Cerebellar cortex (tissue), 1 donor: Measurements from ENCODE around the gene OAF.
"Not testable (repeated sequence)": the region's sequence is repeated elsewhere in the genome, so short reads cannot be mapped to it uniquely, and the experiment has no call there.

Source experiments
- DNase-seq: peaks from one replicate; pipeline ENCODE4 v3.0.0-alpha.2; 2015; ENCODE audit warnings: low spot score

Gene OAF

GRCh38 chr11:120243221-120243620, 32.4 kb downstream of the OAF start:
- no peak for DNase-seq

DNA sequence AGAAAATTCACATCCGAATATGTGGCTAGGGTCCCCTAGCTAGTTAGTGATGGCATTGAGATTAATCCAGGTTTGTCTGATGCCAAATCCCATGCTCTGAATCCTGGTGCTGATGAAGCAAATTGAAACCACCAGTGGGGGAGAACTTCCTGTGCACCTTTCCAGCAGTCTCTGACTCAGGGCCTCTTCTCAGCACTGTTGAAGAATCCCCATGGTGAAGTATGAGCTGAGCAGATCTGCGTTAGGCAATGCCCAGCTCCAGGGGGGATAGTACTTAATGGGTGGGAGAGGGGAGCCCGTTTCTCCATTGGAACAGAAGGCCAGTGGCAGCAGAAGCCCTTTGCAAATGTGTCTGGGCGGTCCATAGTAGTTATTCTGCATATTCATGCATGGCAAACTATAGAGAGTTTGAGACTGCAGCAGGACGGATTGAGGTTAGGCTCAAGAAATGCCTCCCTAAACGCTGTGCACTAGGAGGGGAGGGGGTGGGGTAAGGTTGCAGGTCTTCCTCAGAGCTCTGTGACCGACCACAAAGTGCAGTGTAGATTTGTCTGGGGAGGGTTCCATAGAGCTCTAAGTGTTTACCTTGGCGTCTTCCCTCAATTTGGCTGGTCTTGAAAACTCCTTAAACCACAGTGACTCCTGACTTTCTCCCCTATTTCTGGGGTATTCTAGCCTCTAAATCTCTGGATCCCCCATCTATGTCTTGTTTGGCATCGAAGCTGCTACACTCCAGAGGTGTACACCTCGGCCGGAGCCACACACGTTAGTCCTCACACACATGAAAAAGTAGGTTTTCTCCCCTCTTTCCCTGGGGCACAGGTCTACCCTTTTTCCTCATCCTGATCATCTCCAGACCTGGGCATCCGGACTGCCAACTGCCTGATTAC, 33.9 kb downstream of the OAF start:
- DNase-seq: no peak

DNA sequence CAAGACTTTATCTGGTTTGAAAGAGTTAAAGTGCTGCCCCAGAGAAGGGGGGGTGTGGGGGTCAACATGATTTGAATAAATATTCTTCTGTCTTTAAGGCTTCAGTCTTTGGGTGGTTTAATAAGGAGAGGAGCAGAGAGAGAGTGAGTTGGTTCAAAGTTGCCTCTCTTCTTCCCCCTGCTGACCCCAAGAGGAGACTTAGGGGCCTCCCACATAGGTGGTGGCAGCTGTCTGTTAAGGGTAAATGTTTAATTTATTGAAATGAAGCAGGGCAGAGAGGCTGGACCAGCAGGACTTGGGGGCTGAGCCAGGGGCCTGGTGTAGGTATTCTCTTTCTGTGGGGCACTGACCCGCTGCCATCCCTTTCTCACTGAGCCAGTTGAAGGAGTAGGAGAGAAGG, 34.6 kb downstream of the OAF start:
- DNase-seq: no peak

- no peak for DNase-seq
Measured at GRCh38 chr11:120248551-120249278, 37.9 kb downstream of the OAF start.

- DNase-seq: no peak
Measured at GRCh38 chr11:120249279-120250262, 38.7 kb downstream of the OAF start.

GRCh38 chr11:120253377-120253776, 42.5 kb downstream of the OAF start:
- DNase-seq: not testable (repeated sequence)

GRCh38 chr11:120254788-120255518, 44.1 kb downstream of the OAF start:
- no peak for DNase-seq

GRCh38 chr11:120255519-120255866, 44.7 kb downstream of the OAF start:
- no peak for DNase-seq

DNA sequence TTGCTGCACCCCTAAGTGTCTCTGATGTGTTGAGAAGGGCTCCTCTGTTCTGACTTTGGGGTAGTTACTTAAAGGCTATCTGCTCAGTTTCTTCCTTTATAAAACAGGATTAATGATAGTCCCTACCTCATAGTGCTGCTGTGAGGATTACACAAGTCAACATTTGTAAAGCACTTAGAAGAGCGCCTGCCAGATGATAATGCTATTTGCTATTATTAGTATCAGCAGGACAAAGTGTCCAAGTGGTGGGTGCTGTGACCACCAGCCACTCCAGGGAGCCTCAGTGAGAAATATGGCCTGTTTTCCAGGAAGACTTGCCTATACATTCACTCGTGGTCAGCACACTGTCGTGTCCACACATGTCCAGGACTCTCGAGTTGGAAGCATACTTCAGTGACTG, 45.3 kb downstream of the OAF start:
- DNase-seq: no peak

GRCh38 chr11:120256779-120257178, 45.9 kb downstream of the OAF start:
- no peak for DNase-seq

DNA sequence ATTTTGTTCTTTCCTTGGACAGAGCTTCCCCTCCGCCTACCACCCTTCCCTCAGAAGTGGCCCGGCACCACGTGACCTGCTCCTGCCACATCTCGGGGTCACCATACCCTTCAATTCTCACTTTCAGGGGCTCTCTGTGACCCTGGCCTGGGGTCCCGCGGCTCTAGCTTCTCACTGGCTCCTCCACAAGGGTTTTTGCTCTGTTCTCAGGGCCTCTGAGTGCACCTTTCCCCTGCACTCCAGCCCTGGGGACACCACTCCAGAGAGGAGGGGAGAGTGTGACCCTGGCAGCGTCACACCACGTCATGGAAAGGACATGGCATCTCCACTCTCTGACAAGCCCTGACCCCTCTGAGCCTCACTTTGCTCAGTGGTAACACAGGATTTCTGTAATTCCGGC, 46.5 kb downstream of the OAF start:
- DNase-seq: no peak

- DNase-seq: no peak
Measured at GRCh38 chr11:120258661-120259060, 47.8 kb downstream of the OAF start.

- no peak for DNase-seq
Measured at GRCh38 chr11:120259241-120259640, 48.4 kb downstream of the OAF start.

DNA sequence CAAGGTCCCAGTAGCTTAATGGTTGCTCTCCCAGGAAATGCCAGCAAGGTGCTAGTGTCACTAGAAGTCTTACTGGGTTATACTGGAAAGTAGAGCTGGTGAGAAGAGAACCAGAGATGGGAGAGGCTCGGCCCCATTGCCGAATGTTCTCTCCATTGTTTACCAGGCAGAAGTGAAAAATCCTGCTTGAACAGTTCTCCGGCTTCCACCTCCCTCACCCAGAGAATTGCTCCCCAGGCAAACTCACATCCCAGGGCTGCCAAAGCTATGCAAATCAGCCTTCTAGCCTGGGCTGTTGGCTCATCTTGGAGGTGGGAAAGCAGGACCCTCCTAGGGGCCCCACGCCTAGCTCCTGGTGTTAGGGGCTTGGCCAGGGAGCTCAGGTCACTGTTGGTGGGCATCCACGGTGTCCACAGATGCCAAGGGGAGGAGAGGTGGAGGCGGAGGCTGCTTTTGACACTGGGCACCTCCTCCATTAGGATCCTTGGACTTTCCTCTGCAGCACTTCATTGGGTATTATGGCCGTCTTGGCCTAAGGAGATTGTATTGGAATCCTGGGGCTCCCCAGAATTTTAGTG, 49.2 kb downstream of the OAF start:
- no peak for DNase-seq

- DNase-seq: no peak
Measured at GRCh38 chr11:120260616-120261015, 49.8 kb downstream of the OAF start.

DNA sequence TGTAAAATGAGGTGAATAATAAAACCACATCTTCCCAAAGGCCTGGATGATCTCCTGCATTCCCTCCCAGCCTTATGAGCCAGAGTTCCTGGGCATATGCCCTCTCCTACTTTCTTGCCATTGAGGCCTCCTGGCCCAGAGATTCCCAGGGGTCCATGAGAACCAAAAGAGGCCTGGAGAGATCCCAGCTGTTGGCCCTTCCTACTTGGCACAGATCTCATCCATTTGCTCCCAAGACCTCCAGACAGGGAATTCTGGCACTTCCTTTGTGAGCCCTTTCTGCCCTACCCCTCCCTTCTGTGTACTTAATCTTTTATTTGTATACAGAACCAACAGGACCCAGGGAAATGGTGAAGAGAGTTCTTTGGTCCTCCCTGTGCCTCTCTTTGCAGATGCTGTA, 50.5 kb downstream of the OAF start:
- no peak for DNase-seq

DNA sequence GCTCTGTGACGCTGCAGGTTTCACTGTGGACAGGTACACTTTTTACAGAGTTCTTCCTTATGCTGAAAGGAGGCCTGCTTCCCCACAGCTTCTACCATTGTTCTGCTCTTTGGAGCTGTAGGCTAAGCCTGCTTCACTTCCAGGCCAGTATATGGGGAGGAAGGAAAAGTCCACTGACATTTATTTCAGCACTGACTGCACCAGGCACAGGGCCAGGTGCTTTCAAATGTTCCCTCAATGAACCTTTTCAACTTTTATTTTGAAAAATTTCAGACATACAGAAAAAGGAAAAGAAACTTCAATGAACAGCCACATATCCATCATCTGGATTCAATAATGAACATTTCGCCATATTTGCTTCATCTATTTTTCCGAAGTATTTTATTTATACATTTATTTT, 51.1 kb downstream of the OAF start:
- DNase-seq: no peak

DNA sequence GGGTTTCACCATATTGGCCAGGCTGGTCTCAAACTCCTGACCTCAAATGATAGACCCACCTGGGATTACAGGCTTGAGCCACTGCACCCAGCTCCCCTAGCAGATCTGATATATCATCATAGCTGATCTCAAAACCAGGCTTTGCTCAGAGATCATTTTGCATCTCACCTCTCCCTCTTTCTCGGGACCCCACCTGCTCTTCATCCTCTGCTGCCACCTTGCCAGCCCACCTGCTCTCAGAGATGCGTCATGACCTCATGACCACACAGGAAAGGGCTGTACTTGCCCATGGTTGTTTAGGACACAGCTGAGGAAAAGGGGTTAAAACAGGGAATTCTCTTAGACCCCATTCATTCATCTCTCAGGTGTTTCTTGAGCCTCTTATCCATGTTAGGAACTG, 56.5 kb downstream of the OAF start:
- no peak for DNase-seq

- DNase-seq: no peak
Measured at GRCh38 chr11:120268686-120269085, 57.9 kb downstream of the OAF start.

DNA sequence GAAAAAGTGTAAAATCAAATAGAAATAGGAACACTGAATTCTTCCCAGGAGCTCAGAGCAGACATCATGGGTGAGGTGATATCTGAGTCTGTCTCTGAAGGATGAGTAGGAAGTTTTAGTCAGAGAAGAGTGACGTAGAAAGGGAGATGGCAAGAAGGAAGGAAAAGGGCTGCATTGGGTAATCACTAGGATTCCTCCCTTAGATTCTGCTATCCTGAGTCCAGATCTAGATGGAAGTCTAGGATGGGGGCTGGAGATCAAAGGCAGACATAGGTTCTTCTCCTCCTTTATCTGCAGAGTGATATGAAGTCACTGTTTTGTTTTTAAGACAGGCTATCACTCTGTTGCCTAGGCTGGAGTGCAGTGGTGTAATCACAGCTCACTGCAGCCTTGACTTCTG, 59.6 kb downstream of the OAF start:
- no peak for DNase-seq

- DNase-seq: no peak
Measured at GRCh38 chr11:120271672-120272071, 60.8 kb downstream of the OAF start.
